ENCODE measurements around the gene MON1A.

MON1A gene

DNA sequence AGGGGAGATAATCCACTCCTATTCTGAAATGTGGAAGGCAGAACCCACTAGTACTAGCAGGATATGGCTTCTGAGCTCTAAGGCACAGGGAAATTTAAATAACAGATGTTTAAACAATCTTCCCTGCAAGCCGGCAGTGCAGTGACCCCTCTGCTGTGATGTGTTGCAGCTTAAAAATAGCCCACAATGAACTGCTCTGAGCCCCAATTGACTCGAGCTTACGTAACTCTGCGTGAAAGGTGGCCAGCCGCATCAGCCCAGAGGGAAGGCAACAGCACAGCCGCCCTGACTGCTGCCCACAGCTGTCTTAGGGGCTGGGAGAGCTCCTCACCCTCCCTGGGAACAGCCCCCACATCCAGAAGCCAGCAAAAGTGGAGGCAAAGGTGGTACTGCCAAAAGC lies 47.4 kb downstream of the MON1A start:
- no peak for DNase-seq

- DNase-seq: peak in 1 of 2 experiments; percentile 43
Observed at GRCh38 chr3:49880581-49881315, 48.9 kb downstream of the MON1A start.

DNA sequence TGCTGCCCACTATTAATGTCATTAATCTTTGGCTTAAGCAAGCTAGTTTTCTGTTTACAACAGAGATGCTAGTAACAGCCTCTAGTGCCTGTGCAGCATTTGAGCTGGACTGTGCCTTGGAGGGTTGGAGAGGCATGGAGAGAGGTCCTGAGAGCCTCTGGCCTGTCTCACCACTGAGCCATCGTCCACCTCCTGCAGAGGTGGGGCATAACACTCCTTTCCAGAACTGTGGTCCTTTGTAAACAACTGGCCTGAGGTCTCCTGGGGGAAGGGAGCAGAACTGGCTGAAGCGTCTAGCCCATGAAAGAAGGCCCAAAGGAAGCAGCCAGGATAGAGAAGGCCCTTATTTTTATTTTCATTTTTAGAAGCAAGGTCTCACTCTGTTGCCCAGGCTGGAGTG lies 49.9 kb downstream of the MON1A start:
- DNase-seq: no peak

DNA sequence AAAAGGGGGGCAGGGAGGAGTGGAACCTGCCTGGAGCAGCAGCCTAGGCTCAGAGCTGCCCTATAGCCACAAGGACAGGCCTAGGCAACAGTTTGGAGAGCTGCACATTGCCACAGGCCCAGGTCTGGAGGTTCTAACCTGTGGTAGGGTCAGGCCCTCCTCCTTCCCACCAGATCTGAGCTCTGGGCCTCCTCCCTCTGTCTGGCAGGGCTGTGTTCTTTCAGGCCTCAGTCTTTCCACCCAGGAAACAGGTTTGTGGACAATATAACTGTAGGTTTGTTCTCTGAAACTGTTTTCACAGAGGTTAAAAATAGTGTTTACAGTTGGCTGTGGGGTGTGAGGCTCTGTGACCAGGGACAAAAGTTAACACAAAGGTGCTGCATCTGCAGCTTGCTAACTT lies 50.9 kb downstream of the MON1A start:
- DNase-seq: no peak

- peak; percentile 13 to 65 for DNase-seq
Observed at GRCh38 chr3:49877716-49878115, 51.9 kb downstream of the MON1A start.

DNA sequence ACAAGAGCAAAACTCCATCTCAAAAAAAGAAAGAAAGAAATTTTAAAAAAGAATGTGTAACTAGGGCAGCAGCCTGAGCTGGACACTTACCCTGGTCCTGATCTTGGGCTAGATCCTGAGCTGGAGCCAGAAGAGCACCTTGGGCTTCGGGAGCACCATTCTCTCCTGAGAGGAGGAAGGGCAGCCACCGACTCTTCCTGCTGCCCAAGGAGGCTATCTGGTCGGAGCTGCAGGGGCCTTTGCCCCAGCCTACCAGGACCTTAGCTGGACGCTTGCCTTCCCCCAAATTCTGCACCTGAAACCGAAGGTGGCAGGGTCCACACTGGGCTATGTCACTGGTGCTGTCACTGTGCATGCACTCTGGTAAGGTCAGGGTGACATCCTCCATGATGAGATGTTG lies 53.0 kb downstream of the MON1A start:
- DNase-seq: no peak

DNA sequence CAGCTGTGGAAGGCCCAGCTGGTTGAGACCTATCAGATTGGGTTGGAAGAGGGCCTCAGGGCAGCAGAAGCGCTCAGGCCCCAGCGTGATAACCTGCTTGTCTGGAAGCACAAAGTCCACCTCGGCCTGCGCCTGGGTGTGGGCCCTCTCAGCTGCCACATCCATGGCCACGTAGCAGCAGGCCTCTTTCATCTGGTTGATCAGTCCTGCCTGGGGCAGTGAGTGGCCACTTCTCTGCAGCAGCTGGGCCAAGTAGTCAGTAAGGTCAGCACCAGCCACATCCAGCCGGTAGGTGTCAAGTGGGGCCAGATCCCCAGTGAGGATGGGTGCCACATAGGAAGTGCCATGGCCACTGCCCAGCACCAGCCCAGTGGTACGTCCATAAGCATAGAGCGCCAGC lies 56.0 kb downstream of the MON1A start:
- no peak for DNase-seq

GRCh38 chr3:49872801-49873281 lies 56.8 kb downstream of the MON1A start:
- DNase-seq: no peak

- no peak for DNase-seq
Observed at GRCh38 chr3:49871531-49872153, 58.0 kb downstream of the MON1A start.

DNA sequence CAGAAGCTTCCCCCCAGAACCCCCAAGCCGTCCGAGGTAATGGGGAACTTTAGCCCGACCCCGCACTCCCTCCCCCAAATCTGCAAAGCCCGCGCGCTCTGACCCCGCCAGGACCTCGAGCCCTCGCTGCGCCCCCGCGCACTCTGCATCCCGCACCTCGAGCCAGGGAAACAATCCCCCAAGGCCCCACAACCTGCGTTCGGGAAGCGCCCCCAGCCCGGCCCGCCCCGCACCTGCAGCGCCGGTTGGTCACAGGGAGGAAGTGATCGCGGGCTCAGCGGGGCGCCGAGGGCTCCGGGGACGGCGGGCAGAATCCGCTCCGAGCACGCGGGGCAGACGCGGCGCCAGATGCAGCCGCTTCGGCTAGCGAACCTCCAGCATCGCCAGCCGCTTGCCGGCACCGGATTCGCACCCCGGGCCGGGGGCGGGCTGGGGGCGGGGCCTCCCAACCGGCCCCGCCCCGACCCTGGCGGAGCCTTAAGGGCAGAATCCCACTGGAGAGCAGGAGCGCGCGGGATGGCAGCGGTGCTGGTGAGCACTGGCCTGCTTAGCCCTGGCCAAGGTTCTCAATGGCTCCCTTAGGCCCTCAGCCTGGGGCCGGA lies 60.0 kb downstream of the MON1A start, which contains the start of gene CAMKV:
TSS of gene CAMKV (minus strand) at position 382 of the 602 bp plus-strand sequence. CDS start 7,518 bp downstream, outside the sequence.
- peak in 1 of 2 experiments; percentile 68 for DNase-seq

DNA sequence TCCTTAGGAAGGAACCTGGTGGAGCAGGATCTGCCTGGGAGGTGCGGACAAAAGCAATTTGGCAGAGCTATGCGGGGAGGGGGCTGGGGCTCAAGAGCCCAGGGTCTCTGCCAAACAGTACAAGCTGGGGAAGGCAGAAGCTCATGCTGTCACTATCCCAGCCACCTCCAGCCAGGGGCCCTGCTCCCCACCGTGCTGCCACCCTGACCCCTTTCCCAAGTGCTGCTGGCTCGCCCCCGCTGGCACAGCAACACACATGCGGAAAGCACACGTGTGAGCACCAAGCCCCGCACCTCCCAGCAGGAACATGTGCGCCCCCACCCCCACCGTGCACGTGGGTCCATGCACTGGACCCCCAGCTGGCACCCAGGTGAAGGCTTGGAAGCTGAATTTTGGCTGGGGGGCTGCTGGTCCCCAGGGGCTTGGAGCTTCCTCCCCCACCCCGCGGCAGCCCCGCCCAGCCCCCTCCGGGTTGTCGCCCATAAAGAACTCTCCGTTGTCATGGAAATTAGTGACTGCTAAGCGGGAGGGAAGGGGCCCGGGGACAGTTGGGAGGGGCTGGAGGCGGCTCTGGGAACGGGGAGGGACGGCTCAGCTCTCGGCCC lies 60.6 kb downstream of the MON1A start:
- DNase-seq: peak in 1 of 2 experiments; percentile 27

- DNase-seq: no peak
Observed at GRCh38 chr3:49867871-49868321, 61.7 kb downstream of the MON1A start.

- DNase-seq: no peak
Observed at GRCh38 chr3:49867400-49867799, 62.2 kb downstream of the MON1A start.

GRCh38 chr3:49865198-49865784 lies 64.3 kb downstream of the MON1A start:
- no peak for DNase-seq

- no peak for DNase-seq
Observed at GRCh38 chr3:49864505-49864904, 65.1 kb downstream of the MON1A start.

DNA sequence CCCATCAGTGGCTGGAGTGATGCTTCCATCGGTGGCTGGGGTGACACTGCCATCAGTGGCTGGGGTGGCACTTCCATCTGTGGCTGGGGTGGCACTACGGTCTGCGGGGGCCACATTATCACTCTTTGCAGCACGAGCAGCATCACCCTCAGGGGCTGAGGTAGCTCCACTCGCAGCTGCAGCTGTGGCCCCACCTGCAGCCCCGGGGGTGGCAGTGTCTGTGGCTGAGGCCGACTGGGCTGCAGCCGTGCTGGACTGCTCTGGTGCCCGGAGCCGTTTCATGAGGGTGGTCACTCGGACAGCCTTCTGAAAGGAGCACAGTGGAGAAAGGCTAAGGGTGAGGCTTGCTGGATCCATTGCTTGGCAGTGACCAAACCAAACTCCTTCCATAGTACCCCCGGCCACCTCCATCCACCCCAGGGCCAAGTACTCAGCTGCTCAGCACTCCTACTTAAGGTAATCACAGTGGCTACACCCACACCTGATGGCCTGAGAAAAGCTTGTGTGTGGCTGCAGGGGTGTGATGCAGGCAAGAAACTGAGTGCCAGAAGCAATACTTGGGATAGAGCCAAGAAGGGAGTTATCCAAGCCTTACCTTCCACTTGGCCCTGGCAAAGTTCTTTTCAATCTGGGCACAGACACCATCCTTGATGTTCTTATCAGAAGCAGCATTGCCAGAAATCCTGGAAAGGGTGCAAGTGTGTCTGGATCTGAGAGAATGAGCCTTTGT lies 69.9 kb downstream of the MON1A start:
- DNase-seq: no peak

Data from NCI-H446 (cell line).